Measurements from ENCODE around the gene NFATC1. TPM values are rescaled to one million over a fixed set of nuclear protein-coding genes. Genes with fewer than 3 reads are reported as not detected.

NFATC1 gene
- 1 to 10 TPM; 6.0 to 6.4 (median 6.1) TPM for polyA plus RNA-seq (ENCODE audit: insufficient read length in 3 of 3)

DNA sequence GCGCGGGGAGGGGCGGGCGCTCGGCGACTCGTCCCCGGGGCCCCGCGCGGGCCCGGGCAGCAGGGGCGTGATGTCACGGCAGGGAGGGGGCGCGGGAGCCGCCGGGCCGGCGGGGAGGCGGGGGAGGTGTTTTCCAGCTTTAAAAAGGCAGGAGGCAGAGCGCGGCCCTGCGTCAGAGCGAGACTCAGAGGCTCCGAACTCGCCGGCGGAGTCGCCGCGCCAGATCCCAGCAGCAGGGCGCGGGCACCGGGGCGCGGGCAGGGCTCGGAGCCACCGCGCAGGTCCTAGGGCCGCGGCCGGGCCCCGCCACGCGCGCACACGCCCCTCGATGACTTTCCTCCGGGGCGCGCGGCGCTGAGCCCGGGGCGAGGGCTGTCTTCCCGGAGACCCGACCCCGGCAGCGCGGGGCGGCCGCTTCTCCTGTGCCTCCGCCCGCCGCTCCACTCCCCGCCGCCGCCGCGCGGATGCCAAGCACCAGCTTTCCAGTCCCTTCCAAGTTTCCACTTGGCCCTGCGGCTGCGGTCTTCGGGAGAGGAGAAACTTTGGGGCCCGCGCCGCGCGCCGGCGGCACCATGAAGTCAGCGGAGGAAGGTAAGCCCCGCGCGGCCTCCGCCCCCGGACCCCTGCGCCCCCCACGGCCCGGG lies at the start of gene NFATC1:
Gene NFATC1, plus strand, starts transcription at position 170 of the 644 bp plus-strand sequence. Its CDS starts 295 bp downstream, at position 465.
- DNase-seq (ENCODE audit: low read depth in 3 of 3, low spot score in 2 of 3), result no peak

DNA sequence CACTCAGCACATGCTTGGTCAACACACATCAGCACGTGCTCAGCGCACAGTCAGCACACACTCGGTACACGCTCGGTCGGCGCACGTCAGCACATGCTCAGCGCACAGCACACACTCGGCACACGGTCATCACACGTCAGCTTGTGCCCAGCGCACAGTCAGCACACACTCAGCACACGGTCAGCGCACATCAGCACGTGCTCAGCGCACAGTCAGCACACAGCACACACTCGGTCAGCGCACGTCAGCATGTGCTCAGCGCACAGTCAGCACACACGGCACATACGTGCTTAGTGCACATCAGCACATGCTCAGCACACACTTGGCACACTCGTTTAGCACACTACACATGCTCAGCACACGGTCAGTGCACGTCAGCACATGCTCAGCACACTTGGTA lies 49.7 kb upstream of the NFATC1 start:
- no peak for DNase-seq (ENCODE audit: low read depth in 3 of 3, low spot score in 2 of 3)

DNA sequence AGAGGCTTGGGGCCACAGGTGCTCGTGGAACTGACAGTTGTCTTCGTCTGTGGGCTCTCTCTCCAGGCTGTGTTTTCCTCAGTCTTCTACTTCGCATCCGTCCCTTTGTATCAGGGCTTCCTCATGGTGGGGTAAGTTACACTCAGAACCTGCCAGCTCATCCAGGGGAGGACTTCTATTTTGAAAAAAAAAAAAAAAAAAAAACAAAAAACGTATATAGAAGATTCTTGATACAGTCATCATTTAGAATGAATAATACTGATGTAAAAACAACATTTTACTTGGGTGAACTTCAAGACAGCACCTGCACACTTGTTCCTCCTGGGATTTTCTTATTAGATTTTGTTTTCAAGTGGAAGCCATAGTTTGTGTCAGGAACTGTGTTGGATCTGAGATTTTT lies 47.7 kb upstream of the NFATC1 start:
- DNase-seq (ENCODE audit: low read depth in 3 of 3, low spot score in 2 of 3), result no peak

DNA sequence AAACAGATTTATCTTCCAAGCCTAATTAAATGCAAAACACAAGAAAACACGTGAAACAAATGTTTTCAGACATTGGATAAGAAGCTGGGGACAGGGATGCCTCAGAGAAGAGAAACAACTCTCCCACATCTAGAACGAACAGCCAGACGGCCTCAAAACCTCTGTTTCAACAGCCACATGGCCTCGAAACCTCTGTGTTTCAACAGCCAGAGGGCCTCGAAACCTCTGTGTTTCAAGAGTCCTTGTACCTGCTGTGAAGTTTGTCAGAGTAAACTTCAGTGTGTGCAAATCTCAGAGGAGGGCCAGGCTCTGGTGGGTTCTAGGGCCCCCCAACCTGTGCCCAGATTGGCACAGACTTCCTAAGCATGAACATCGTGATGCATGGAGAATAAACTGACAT lies 43.3 kb upstream of the NFATC1 start:
- no peak for DNase-seq (ENCODE audit: low read depth in 3 of 3, low spot score in 2 of 3)

DNA sequence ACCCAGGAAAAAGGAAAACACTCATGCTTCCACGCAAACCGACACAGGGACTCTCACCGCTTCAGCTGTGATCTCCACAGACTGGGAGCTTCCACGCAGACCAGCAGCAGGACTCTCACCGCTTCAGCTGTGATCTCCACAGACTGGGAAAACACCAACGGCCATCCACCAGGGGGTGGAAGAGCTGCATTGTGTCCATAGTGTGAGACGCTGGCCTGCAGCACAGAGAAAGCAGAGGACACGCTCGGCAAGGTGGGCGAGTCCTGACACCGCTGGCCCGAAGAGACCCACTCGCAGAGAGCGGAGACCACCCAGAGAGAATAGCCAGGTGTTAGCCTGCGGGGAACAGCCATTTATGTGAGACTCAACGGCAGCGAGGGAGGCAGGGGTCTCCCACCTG lies 42.5 kb upstream of the NFATC1 start:
- peak in 1 of 3 donors; percentile 12 for DNase-seq (ENCODE audit: low read depth in 3 of 3, low spot score in 2 of 3)

DNA sequence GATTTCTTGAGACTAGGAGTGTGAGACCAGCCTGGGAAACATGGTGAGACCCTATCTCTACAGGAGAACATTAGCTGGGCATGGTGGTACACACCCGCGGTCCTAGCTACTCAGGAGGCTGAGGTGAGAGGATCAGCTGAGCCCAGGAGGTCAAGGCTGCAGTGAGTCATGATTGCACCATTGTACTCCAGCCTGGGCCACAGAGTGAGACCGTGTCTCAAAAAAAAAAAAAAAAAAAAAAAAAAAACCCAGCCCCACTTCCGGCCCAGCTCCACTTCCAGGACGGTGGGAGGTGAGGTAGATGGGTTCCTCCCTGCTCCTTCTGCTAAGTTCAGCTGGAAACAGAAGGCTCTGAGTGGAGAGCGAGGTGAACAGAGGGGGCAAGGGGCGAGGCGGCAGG lies 41.4 kb upstream of the NFATC1 start:
- DNase-seq (ENCODE audit: low read depth in 3 of 3, low spot score in 2 of 3), result no peak

DNA sequence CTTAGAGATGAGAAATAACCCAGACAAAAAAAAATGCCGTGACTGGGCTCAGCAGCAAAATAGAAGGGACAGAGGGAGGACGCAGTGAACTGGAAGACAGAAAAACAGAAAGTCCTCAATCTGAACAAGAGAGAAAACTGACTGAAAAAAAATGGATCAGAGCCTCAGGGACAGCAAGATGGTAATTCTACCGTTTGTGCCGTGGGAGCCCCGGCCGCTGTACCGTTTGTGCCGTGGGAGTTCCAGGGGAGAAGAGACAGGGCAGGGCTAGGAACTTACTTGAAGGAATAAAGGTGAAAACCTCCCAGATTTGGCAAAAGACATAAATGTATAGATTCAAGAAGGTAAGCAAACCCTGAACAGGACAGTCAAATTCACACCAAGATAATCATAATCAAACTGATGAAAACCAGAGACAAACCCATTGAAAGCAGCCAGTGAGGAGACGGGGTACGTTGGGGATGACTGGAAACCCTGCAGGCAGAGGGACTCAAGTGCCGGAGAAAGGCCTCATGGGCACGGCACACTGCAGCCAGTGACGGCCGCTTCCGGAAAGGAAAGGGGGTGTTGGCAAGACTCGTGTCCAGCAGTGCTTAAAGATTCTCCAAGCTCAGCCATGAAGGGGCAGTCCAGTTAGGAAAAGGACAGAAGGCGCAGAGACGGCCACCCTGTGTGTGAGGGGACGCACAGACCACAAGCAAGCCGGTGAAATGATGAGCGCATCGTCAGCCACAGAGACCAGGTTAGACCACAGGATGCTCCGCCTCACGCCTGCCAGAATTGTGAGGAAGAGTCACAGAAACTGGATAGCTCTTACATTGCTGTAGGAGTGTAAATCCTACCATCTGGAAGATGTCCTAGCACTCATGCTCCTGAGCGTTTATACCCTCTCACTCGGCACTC lies 40.0 kb upstream of the NFATC1 start:
- no peak for DNase-seq (ENCODE audit: low read depth in 3 of 3, low spot score in 2 of 3)

DNA sequence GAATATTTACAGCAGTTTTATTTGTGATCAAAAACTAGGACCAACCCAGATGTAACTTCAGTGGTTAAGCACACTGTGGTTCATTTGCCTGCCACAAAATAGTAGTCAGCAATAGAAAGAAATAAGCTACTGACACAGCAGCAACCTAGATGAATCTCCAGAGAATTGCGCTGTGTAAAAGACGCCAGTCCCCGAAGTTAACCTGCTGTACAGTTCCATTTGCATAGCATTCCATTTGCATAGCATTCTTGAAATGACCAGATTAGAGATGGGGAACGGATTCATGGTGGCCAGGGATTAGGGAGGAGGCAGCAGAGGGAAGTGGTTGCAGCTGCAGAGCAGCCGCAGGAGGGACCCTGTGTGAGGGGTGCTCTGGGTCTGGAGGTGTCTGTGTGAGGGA lies 39.3 kb upstream of the NFATC1 start:
- DNase-seq (ENCODE audit: low read depth in 3 of 3, low spot score in 2 of 3), result no peak

DNA sequence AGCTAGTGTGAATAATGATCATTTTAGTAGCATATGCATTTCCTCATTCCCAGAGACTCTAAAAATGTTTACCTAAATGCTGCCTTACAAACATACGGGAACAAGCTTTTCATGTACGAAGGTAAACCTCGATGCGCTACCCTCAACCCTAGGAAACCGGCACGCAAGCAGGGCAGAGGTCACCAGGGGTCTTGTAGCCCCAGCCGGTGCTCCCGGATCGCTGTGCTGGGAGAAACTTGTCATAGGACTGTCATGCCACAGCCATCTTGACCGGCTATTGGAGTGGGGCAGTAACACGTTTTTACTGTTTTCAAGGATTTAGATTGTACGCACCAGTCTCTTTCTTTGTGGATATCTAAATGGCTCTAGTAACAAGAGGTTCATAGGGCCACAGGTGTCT lies 34.8 kb upstream of the NFATC1 start:
- no peak for DNase-seq (ENCODE audit: low read depth in 3 of 3, low spot score in 2 of 3)

DNA sequence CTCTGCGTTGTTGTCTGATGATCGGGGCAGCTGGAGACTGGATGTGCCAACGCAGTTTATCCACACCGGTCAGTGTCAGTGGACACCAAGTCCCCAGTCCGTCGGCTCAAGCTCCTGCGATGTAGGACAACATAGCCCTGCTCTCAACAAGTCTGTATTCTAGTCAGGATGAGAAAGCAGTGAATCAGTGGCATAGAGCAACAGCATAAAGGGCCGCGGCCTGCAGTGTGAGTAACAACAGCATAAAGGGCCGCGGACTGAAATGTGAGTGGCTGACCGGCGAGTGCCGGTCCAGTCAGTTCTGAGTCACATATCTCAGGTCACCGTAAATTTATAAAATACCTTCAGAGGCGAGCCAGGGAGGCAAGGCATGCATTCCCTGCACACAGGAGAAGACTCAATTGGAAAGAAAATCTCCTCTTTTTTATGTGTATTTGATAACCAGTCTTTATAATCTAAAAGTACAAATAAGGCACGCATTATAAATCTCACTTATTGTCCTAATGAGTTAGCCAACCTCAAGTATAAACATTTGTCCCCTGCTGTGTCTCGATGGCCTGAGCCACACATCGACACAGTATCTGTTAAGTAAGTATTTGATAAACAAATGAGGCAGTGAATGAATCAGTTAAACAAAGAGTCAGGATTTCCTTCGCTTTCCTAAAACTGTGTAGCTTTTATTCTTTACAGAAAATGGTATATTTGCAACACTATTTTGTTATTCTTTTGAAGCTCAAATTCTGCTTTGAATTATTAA lies 33.8 kb upstream of the NFATC1 start:
- no peak for DNase-seq (ENCODE audit: low read depth in 3 of 3, low spot score in 2 of 3)

DNA sequence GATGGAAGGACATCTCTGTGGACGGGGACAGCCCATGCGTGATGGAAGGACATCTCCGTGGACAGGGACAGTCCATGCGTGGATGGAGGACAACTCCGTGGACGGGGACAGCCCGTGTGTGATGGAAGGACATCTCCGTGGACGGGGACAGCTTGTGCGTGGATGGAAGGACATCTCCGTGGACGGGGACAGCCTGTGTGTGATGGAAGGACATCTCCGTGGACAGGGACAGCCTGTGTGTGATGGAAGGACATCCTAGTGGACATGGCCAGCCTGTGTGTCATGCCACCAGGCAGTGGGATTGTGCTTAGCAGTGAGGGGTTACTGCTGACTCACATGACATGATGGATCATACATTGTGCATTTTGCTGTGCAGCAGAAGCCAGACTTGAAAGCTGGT lies 30.0 kb upstream of the NFATC1 start:
- DNase-seq (ENCODE audit: low read depth in 3 of 3, low spot score in 2 of 3), result no peak

DNA sequence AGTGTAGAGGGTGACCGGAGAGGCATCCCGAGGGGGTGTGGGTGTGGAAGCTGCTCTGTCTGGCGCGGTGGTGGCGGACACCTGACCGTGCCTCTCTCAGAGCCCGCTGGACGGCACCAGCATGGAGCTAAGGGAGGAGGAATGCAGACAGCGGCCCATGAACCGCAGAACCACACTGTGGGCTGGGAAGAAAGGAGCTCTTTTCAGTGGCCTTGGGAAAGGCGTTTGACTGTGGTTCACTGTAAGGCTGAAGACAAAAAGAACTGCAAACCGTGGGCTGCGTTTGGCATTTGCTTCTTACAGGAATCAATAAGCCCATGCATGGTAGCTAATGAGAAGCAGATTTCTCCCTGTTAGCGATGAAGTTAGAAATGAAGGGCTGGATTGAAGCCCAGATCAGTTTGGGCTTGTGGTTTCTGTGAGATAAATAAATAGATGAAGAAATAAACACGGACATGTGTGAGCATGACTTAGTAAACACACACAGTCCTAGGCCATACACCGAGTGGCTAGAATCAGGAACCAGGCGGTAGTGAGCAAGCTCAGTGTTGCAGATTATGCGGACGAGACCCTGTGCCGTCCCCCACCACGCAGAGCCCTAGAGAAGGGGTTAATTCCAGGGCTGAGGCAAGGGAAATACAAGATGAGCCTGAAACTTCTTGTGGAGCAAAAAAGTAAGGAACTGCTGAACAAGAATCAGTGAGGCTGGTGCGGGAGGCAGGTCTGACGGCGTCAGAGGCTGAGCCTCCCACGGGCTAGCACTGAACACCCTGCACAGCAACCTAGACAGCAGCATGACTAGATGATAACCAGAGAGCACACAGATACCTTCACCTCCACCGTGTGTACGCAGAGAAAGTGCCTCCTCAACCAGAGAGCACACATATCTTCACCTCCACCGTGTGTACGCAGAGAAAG lies 29.3 kb upstream of the NFATC1 start:
- DNase-seq (ENCODE audit: low read depth in 3 of 3, low spot score in 2 of 3), result no peak

DNA sequence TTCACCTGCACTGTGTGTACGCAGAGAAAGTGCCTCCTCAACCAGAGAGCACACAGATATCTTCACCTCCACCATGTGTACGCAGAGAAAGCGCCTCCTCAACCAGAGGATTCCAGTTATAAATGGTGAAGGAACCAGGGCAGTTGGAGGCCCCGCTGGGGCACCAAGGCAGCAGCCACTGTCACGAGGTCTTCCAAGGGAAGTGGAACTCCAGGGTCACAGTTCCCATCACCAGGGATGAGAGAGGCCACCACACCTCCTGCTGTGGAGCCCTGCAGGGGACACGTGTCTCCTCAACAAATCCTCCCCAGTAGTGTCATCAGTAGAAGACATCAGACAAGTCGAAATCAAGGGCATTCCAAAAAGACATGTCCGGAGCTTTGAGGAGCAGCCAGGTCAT lies 28.2 kb upstream of the NFATC1 start:
- DNase-seq (ENCODE audit: low read depth in 3 of 3, low spot score in 2 of 3), result no peak

DNA sequence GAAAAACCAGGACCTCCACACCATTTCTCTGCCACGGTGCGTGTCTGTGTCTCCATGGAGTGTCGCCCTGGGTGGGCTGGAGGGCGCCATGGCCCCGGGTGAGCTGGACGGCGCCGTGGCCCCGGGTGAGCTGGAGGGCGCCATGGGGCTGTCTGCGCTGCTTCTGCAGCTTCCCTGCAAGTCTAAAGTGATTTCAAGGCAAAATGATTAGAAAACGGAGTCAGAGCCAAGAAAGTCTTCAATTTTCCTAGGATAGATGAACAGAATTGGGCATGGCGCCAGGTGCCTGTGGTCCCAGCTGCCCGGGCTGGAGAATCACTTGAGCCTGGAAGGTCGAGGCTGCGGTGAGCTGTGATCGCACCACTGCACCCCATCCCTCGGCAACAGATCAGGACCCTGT lies 27.7 kb upstream of the NFATC1 start:
- DNase-seq (ENCODE audit: low read depth in 3 of 3, low spot score in 2 of 3), result no peak

DNA sequence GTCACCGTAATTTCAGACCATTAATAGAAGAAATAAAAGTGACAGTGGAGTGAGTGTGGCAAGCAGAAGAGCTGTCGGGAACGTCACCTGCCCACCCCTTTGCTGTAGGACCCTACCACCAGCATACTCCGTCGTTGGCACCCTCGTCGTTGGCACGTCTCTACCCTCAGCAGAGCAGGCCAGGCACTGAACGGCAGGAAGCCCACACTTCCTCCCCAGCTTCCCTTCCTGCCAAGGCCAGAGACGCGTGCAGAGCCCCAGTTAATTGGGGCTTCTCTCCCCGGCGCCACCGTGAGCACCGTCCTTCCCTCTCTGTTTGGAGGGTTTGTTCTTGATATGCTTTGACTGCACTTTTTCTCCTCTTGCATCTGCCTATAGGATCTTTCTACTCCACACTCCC lies 27.0 kb upstream of the NFATC1 start:
- no peak for DNase-seq (ENCODE audit: low read depth in 3 of 3, low spot score in 2 of 3)

DNA sequence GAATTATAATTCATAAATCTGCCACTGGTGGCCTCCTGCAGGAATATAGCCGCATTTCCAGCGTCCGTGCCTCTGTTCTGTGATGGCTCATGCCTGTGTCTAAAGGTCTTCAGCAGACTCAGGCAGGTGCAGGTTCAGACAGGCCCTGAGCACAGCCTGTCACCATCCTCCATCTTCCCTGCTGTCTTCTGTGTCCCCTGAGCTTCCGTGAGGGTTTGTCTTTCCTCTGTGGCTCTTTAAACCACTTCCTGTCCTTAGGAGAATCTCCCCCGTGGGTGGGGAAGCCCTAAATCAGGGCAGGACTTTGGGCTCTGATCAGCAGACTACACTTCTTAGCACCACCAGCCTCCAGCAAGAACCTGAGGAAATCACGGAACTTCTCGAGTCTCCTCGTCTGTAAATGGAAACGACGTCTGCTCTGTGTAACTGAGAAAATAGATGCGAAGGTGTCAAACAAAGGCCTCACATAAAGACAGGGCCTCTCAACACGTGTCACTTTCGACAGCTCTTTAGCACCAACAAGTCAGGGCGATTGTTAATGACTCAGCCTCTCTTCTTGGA lies 24.1 kb upstream of the NFATC1 start:
- DNase-seq (ENCODE audit: low read depth in 3 of 3, low spot score in 2 of 3), result no peak

DNA sequence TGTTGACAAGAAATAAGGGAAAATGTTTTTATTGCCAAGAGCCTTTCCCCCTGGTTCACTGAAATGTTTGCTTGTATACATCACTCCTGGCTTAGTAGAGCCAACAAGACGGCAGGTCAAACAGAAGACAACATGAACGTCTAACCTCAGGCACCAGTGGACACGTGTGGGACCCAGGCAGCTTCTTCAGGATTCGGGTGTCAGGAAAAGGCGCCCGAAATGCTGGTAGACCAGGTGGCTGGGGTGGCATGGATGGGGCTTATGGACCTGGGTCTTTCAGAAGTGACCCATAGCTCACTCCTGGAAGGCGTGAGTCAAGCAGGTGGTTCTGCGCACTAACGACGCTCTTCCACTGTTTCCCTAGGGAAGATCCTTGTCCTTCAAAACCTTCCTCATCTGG lies 23.3 kb upstream of the NFATC1 start:
- DNase-seq (ENCODE audit: low read depth in 3 of 3, low spot score in 2 of 3), result no peak

DNA sequence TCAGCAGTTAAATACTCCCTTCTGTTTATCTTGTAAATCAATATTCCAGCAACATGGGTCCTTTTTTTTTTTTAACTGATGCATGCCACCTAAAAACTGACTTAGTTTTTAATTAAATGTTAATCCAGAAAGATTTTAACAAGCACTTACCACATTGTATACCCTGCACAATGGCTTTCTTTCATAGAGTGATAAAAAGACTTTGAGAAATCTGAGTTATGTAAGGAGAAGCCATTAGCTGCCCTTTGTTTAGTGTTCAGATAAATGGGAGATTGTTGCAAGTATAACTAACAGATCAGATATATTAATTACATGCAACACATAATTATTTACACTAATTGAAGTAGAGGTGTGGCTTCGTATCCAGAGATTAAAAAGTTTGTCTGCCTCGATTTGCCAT lies 22.7 kb upstream of the NFATC1 start:
- DNase-seq (ENCODE audit: low read depth in 3 of 3, low spot score in 2 of 3), result no peak

DNA sequence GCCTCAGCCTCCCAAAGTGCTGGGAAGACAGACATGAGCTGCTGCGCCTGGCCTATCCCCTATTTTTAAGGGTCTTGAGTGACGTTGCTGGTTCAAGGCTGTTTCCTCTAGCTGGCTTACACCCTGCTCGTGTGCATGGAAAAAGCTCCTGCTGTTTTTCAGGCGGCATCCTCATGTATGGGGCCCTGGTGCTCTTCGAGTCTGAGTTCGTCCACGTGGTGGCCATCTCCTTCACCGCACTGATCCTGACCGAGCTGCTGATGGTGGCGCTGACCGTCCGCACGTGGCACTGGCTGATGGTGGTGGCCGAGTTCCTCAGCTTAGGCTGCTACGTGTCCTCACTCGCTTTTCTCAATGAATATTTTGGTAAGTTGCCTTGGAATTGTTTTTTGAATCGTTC lies 22.0 kb upstream of the NFATC1 start:
- no peak for DNase-seq (ENCODE audit: low read depth in 3 of 3, low spot score in 2 of 3)

Data from right renal cortex interstitium (tissue), 3 donors.